Superior temporal gyrus (tissue), 1 donor: ENCODE data around the gene PLA2G2F.

Experiments used
- DNase-seq: peaks from one replicate; pipeline ENCODE4 v3.0.0-alpha.2; 2016; ENCODE audit errors: extremely low spot score

PLA2G2F gene

GRCh38 chr1:20138961-20139550 is at the start of gene PLA2G2F:
TSS of gene PLA2G2F (plus strand) at chr1:20139323. CDS start at chr1:20139428, 105 bp downstream.
- DNase-seq = no peak

GRCh38 chr1:20089328-20090077 is 49.6 kb upstream of the PLA2G2F start:
- no peak for DNase-seq

GRCh38 chr1:20090119-20090518 is 49.0 kb upstream of the PLA2G2F start:
- DNase-seq = no peak

GRCh38 chr1:20090641-20091040 is 48.5 kb upstream of the PLA2G2F start:
- no peak for DNase-seq

- no peak for DNase-seq
These were observed 45.8 kb upstream of the PLA2G2F start for GRCh38 chr1:20093303-20093702.

- DNase-seq = no peak
These were observed 45.2 kb upstream of the PLA2G2F start for GRCh38 chr1:20093940-20094391.

GRCh38 chr1:20095564-20096434 is 43.3 kb upstream of the PLA2G2F start:
- DNase-seq = no peak

GRCh38 chr1:20096840-20097447 is 42.2 kb upstream of the PLA2G2F start:
- no peak for DNase-seq

GRCh38 chr1:20099533-20099932 is 39.6 kb upstream of the PLA2G2F start:
- DNase-seq = no peak

GRCh38 chr1:20100632-20101355 is 38.3 kb upstream of the PLA2G2F start:
- peak; percentile 42 for DNase-seq

- no peak for DNase-seq
These were observed 36.2 kb upstream of the PLA2G2F start for GRCh38 chr1:20102875-20103274.

GRCh38 chr1:20105856-20106255 is 33.3 kb upstream of the PLA2G2F start:
- no peak for DNase-seq

- DNase-seq = no peak
These were observed 31.8 kb upstream of the PLA2G2F start for GRCh38 chr1:20107351-20107750.

GRCh38 chr1:20107796-20108195 is 31.3 kb upstream of the PLA2G2F start:
- no peak for DNase-seq

- DNase-seq = no peak
These were observed 30.6 kb upstream of the PLA2G2F start for GRCh38 chr1:20108366-20109123.

GRCh38 chr1:20109223-20109856 is 29.8 kb upstream of the PLA2G2F start:
- DNase-seq = no peak

- DNase-seq = no peak
These were observed 28.4 kb upstream of the PLA2G2F start for GRCh38 chr1:20110679-20111078.

GRCh38 chr1:20111452-20111851 is 27.7 kb upstream of the PLA2G2F start:
- no peak for DNase-seq

GRCh38 chr1:20112279-20113000 is 26.7 kb upstream of the PLA2G2F start:
- no peak for DNase-seq
